AG04450 (cell line): ENCODE measurements around the gene ARFIP1. TPM values are rescaled to one million over a fixed set of nuclear protein-coding genes. Genes with fewer than 3 reads are reported as not detected.

ENCODE experiments used
- CTCF ChIA-PET: fragments of 300-600, 350-600 bp; formaldehyde crosslinking; extraction: SDS; loops from one replicate; lab custom pipeline; 2022; ENCODE audit warnings: antibody characterized with exemption, inconsistent platforms; lab: Charles Lee
- POLR2A ChIA-PET: fragments of 350-600 bp; formaldehyde crosslinking; extraction: SDS; loops from one replicate; lab custom pipeline; 2021; ENCODE audit warnings: antibody characterized with exemption, inconsistent platforms; lab: Yijun Ruan, JAX
- DNase-seq: peaks from one replicate; pipeline ENCODE4 v3.0.0-alpha.2; 2011; ENCODE audit warnings: low read depth, low spot score
- H3K27ac ChIP-seq: one replicate; pipeline ENCODE4 v1.5.1; 2012; ENCODE audit warnings: low read depth, low read length, control low read depth
- H3K27me3 ChIP-seq: one replicate; pipeline ENCODE4 v1.6.0; 2012; ENCODE audit warnings: low read length; ENCODE audit not compliant: control insufficient read depth, insufficient read depth
- H3K4me3 ChIP-seq: 2 replicates; pipeline ENCODE4 v1.5.1; 2011; ENCODE audit warnings: mild to moderate bottlenecking, low read depth, low read length, control low read depth
- H3K9me3 ChIP-seq: 2 replicates; pipeline ENCODE4 v1.5.1; 2012; ENCODE audit warnings: low read length; ENCODE audit not compliant: control insufficient read depth, insufficient read depth
- CTCF ChIP-seq: IDR thresholded peaks from 2 replicates; pipeline ENCODE4 v1.5.1; 2011; ENCODE audit warnings: low read depth, low read length, control low read depth, inconsistent platforms
- polyA plus RNA-seq: library from polyadenylated mRNA; depleted of rRNA; stranded (reverse); fragments of >200 nt; gene quantifications from 2 replicates; pipeline ENCODE4 v1.2.3, GENCODE V29; 2011

ARFIP1 gene
- polyA plus RNA-seq, 1 experiment: 42.0 TPM

- no peak for DNase-seq
- ChIA-PET CTCF (interaction anchor here (0.8 to 1.3 kb wide), 3 partner anchors 11 to 412 kb away, joined by 3 to 4 read pairs (median 4); no protein-coding TSS in a partner anchor), POLR2A (no interaction called here)
- no peak overlapping the region for H3K4me3 ChIP-seq
- no peak for TF ChIP-seq CTCF
- no peak overlapping the region for H3K27ac ChIP-seq
- no peaks in the 10 kb centered on the region for H3K27me3 ChIP-seq
- no peaks in the 10 kb centered on the region for H3K9me3 ChIP-seq
Observed at GRCh38 chr4:152820073-152820472, 40.3 kb downstream of the ARFIP1 start.

- ChIA-PET CTCF (interaction anchor here (0.7 kb wide), 2 partner anchors 61 to 776 kb away, joined by 3 read pairs; no protein-coding TSS in a partner anchor), POLR2A (no interaction called here)
- Histone ChIP-seq H3K9me3 (no peaks in the 10 kb centered on the region), H3K4me3 (no peak overlapping the region), H3K27me3 (no peaks in the 10 kb centered on the region), H3K27ac (no peak overlapping the region)
- DNase-seq: no peak
- TF ChIP-seq CTCF: no peak
Observed at GRCh38 chr4:152822323-152822722, 42.6 kb downstream of the ARFIP1 start.

DNA sequence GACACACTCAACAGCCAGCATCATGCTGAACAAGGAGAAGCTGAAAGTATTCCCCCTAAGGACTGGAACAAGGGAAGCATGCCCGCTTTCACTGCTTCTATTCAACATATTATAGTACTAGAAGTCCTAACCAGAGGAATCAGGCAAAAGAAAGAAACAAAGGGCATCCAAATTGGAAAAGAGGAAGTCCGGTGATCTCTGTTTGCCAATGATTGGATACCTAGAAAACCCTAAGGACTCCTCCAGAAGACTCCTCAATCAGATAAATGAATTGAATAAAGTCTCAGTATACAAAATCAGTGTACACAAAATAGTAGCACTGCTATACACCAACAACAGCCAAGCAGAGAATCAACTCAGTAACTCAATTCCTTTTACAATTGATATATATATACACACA, 44.8 kb downstream of the ARFIP1 start:
- H3K4me3 ChIP-seq: no peak overlapping the region
- ChIA-PET CTCF (no interaction called here), POLR2A (no interaction called here)
- no peak overlapping the region for H3K27ac ChIP-seq
- peaks cover 3% of the 10 kb centered on the region; the same call in 1 of the 2 replicates for H3K9me3 ChIP-seq
- H3K27me3 ChIP-seq: no peaks in the 10 kb centered on the region
- TF ChIP-seq CTCF: no peak
- DNase-seq: no peak

DNA sequence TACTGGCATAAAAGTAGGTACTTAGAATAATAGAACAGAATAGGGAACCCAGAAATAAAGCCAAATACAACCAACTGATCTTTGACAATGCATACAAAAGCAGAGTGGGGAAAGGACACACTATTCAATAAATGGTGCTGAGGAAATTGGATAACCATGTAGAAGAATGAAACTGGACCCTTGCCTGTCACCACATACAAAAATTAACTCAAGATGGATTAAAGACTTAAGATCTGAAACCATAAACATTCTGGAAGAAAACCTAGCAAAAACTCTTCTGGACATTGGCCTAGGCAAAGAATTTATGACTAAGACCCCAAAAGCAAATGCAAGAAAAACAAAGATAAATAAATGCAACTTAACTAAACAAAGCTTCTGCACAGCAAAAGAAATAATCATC, 45.6 kb downstream of the ARFIP1 start:
- Histone ChIP-seq H3K9me3 (peaks cover 3% of the 10 kb centered on the region; the same call in 1 of the 2 replicates), H3K4me3 (no peak overlapping the region), H3K27me3 (no peaks in the 10 kb centered on the region), H3K27ac (no peak overlapping the region)
- POLR2A ChIA-PET: interaction anchor here (0.6 kb wide), 1 partner anchor 1024 kb away, joined by 3 read pairs; no protein-coding TSS in a partner anchor
- CTCF ChIA-PET: no interaction called here
- no peak for TF ChIP-seq CTCF
- no peak for DNase-seq

DNA sequence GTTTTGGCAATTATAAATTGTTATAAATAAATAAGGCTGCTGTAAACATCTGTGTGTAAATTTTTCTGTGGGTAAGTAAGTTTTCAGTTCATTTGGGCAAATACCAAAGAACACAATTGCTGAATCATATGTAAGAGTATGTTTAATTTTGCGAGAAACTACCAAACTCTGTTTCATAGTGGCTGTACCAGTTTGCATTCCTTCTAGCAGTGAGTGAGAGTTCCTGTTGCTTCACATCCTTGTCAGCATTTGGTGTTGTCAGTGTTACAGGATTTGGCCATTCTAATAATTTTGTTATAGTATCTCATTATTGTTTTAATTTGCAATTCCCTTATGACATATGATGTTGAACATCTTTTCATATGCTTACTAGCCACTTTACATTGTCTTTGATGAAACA, 48.4 kb downstream of the ARFIP1 start:
- TF ChIP-seq CTCF: no peak
- Histone ChIP-seq H3K9me3 (peaks cover 3% of the 10 kb centered on the region; the same call in 1 of the 2 replicates), H3K4me3 (no peak overlapping the region), H3K27me3 (no peaks in the 10 kb centered on the region), H3K27ac (no peak overlapping the region)
- CTCF ChIA-PET: no interaction called here
- DNase-seq: no peak
- POLR2A ChIA-PET: no interaction called here
